ENCODE measurements around the gene MYLK2. TPM values are rescaled to one million over a fixed set of nuclear protein-coding genes. Genes with fewer than 3 reads are reported as not detected.

Gene MYLK2
- total RNA-seq, 4 donors from 2014 or later = not detected

GRCh38 chr20:31801508-31801907 is 17.6 kb upstream of the MYLK2 start:
- DNase-seq (ENCODE audit: low spot score in 2 of 2) = no peak

DNA sequence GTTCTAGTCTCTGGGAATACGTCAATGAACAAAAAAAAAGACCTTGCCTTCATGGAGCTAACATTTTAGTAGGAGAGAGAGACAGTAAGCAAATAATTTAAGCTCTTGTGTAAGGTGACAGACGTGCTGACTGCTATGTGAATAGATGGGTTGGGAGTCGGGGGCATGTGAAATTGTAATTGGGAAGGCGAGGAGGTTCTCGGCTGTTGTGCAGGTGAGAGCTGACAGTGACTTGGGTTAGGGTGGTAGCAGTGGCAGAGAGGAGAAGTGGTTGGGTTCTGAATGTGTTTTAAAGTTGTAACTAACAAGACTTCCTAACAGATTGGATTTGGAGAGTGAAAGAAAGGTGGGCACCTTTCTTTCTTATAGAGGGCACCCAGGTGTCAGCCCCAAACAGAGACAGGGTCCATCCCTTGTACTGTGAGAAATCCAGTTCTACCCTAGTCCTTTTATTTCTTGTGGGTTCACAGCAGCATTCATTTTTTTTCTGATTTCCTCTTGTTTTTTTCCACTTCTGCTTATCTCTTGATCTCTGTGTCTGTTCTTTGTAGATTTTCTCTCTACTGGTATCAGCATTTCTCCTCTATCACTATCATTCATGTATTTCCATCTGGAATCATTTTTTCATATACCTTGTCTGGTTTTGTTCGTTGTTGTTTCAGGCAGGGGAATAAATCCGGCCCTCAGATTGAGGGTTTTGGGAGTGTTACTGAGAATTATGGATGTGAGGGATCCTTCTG is 15.4 kb upstream of the MYLK2 start:
- no peak overlapping the region for H3K4me3 ChIP-seq
- no peaks in the 10 kb centered on the region for H3K36me3 ChIP-seq
- no peaks in the 10 kb centered on the region for H3K4me1 ChIP-seq
- H3K9me3 ChIP-seq = no peaks in the 10 kb centered on the region
- H3K27ac ChIP-seq = no peak overlapping the region
- H3K27me3 ChIP-seq = no peaks in the 10 kb centered on the region
- TF ChIP-seq POLR2A (IDR thresholded peaks at IDR 0.05) = no peak
- TF ChIP-seq POLR2AphosphoS5 (IDR thresholded peaks at IDR 0.05) = no peak
- no peak for TF ChIP-seq CTCF (IDR thresholded peaks at IDR 0.05)
- TF ChIP-seq EP300 (IDR thresholded peaks at IDR 0.05) = no peak
- DNase-seq (ENCODE audit: low spot score in 2 of 2) = no peak
- WGBS = 89% methylated on average over 7 of the region's 7 CpGs

More at GRCh38 chr20:31801508-31801907, 17.6 kb upstream of the MYLK2 start:
- H3K4me3 ChIP-seq = no peak overlapping the region
- no peaks in the 10 kb centered on the region for H3K27me3 ChIP-seq
- H3K4me1 ChIP-seq = no peaks in the 10 kb centered on the region
- TF ChIP-seq POLR2A (IDR thresholded peaks at IDR 0.05) = no peak
- no peak for TF ChIP-seq EP300 (IDR thresholded peaks at IDR 0.05)
- TF ChIP-seq POLR2AphosphoS5 (IDR thresholded peaks at IDR 0.05) = no peak
- no peak for TF ChIP-seq CTCF (IDR thresholded peaks at IDR 0.05)
- H3K27ac ChIP-seq = no peak overlapping the region
- no peaks in the 10 kb centered on the region for H3K36me3 ChIP-seq
- 88% methylated on average over 7 of the region's 7 CpGs for WGBS
- no peaks in the 10 kb centered on the region for H3K9me3 ChIP-seq

- H3K27ac ChIP-seq = no peak overlapping the region
- H3K4me3 ChIP-seq = no peak overlapping the region
- DNase-seq (ENCODE audit: low spot score in 2 of 2) = no peak
- no peaks in the 10 kb centered on the region for H3K4me1 ChIP-seq
- no peaks in the 10 kb centered on the region for H3K27me3 ChIP-seq
- no peaks in the 10 kb centered on the region for H3K36me3 ChIP-seq
- H3K9me3 ChIP-seq = no peaks in the 10 kb centered on the region
- TF ChIP-seq EP300 (IDR thresholded peaks at IDR 0.05) = no peak
- TF ChIP-seq POLR2A (IDR thresholded peaks at IDR 0.05) = no peak
- no peak for TF ChIP-seq POLR2AphosphoS5 (IDR thresholded peaks at IDR 0.05)
- TF ChIP-seq CTCF (IDR thresholded peaks at IDR 0.05) = no peak
- WGBS = 77% methylated on average over 8 of the region's 8 CpGs
Observed at GRCh38 chr20:31806564-31807355, 12.4 kb upstream of the MYLK2 start.

DNA sequence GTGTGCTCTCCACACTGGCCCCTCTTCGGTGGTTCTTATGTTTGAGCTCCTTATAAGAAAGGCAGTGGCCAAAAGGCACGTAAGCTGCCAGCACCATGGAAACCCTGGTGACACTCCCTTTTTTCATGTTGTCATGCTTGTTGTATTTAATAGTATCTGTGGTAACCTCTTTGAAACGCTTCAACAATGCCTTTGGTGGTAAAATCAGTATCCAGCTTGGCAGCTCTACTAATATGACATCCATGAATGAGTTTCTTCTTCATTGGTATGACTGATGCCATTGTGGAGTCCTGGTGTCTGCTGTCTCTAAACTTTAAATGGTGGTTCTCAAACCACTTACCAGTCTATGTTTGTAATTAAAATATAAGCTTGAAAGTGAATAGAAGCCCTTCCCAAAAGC is 10.7 kb upstream of the MYLK2 start:
- DNase-seq (ENCODE audit: low spot score in 2 of 2) = no peak
- no peak overlapping the region for H3K27ac ChIP-seq
- H3K4me3 ChIP-seq = no peak overlapping the region
- no peaks in the 10 kb centered on the region for H3K9me3 ChIP-seq
- TF ChIP-seq CTCF (IDR thresholded peaks at IDR 0.05) (no peak), POLR2A (IDR thresholded peaks at IDR 0.05) (no peak), POLR2AphosphoS5 (IDR thresholded peaks at IDR 0.05) (no peak), EP300 (IDR thresholded peaks at IDR 0.05) (no peak)
- no peaks in the 10 kb centered on the region for H3K27me3 ChIP-seq
- no peaks in the 10 kb centered on the region for H3K4me1 ChIP-seq
- no peaks in the 10 kb centered on the region for H3K36me3 ChIP-seq
- 72% methylated on average over 3 of the region's 3 CpGs for WGBS

DNA sequence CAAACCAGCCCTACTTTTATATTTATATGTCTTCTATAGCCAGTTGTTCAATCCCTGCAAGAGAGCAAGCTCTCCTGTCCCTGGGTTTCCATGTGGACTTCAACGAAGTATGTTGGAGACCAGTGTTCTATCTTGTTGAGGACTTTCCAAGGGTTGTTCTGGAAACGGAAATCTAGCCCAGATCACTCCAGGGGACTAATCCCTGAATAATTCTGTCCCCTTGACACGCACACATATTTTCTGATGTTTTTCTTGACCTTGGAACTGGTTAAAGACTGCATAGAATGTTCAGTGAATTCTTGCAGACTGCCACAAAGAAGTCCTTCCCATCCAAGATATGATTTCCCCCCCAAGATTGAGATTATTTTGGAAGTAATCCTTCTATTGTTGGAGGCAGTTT is 9.5 kb upstream of the MYLK2 start:
- H3K4me1 ChIP-seq = no peaks in the 10 kb centered on the region
- no peaks in the 10 kb centered on the region for H3K27me3 ChIP-seq
- no peaks in the 10 kb centered on the region for H3K9me3 ChIP-seq
- TF ChIP-seq EP300 (IDR thresholded peaks at IDR 0.05) = no peak
- TF ChIP-seq POLR2AphosphoS5 (IDR thresholded peaks at IDR 0.05) = no peak
- TF ChIP-seq CTCF (IDR thresholded peaks at IDR 0.05) = no peak
- no peak for TF ChIP-seq POLR2A (IDR thresholded peaks at IDR 0.05)
- H3K4me3 ChIP-seq = no peak overlapping the region
- WGBS = 82% methylated on average over 3 of the region's 3 CpGs
- H3K36me3 ChIP-seq = no peaks in the 10 kb centered on the region
- no peak for DNase-seq (ENCODE audit: low spot score in 2 of 2)
- no peak overlapping the region for H3K27ac ChIP-seq
